Ascending aorta (tissue), 2 donors: ENCODE data around the gene C6orf118. TPM values are rescaled to one million over a fixed set of nuclear protein-coding genes. Genes with fewer than 3 reads are reported as not detected.

Source experiments
- DNase-seq, 2 donors: peaks; one replicate each; pipeline ENCODE4 v3.0.0-alpha.2; 2019; ENCODE audit warnings: low spot score in 2 of 2
- H3K27ac ChIP-seq, 2 donors: fragments of 200-600 bp; sonication (generic); one replicate each; pipeline ENCODE4 v1.5.1; 2016 to 2017; ENCODE audit warnings: mild to moderate bottlenecking in 1 of 2
- H3K27me3 ChIP-seq: fragments of 200-600 bp; sonication (generic); one replicate; pipeline ENCODE4 v1.5.1; 2017
- H3K36me3 ChIP-seq, 2 donors: fragments of 200-600 bp; sonication (generic); one replicate each; pipeline ENCODE4 v1.5.1; 2016
- H3K4me1 ChIP-seq, 2 donors: fragments of 200-600 bp; sonication (generic); one replicate each; pipeline ENCODE4 v1.5.1; 2016 to 2017; ENCODE audit warnings: mild to moderate bottlenecking in 1 of 2
- H3K4me3 ChIP-seq, 2 donors: fragments of 200-600 bp; sonication (generic); one replicate each; pipeline ENCODE4 v1.5.1; 2016 to 2017; ENCODE audit warnings: mild to moderate bottlenecking in 1 of 2
- H3K9me3 ChIP-seq, 2 donors: fragments of 200-600 bp; sonication (generic); one replicate each; pipeline ENCODE4 v1.5.1; 2016
- CTCF ChIP-seq, 3 experiments: fragments of 200-600 bp in 2 of 3; fragments of 450-650 bp in 1 of 3; sonication (generic) in 2 of 3; IDR thresholded peaks; one replicate each; pipeline ENCODE4 v1.5.1; 2016 to 2019; ENCODE audit warnings: antibody characterized with exemption in 3 of 3, mild to moderate bottlenecking in 1 of 3, moderate library complexity in 1 of 3
- intact Hi-C: fragments of 100-400 bp; cut with DNase I; formaldehyde crosslinking; loops from one replicate; pipeline ENCODE4 v1.15.1; 2023
- total RNA-seq: library from RNA; depleted of rRNA; stranded (reverse); fragments of >200 nt; gene quantifications from one replicate; pipeline ENCODE4 v1.1.0, GENCODE V29; 2016

Gene C6orf118
- total RNA-seq, 1 donor from 2014 or later, result not detected

GRCh38 chr6:165244524-165245247, 64.7 kb downstream of the C6orf118 start:
- no peaks in the 10 kb centered on the region for H3K9me3 ChIP-seq
- intact Hi-C loops, result no loop called here
- no peaks in the 10 kb centered on the region for H3K4me1 ChIP-seq
- H3K36me3 ChIP-seq, result no peaks in the 10 kb centered on the region
- H3K27me3 ChIP-seq, result no peaks in the 10 kb centered on the region
- no peak for DNase-seq
- H3K27ac ChIP-seq, result no peak overlapping the region
- TF ChIP-seq CTCF (IDR thresholded peaks at IDR 0.05), result no peak
- no peak overlapping the region for H3K4me3 ChIP-seq

GRCh38 chr6:165243801-165244200, 65.6 kb downstream of the C6orf118 start:
- DNase-seq, result no peak
- H3K27ac ChIP-seq, result no peak overlapping the region
- no peak overlapping the region for H3K4me3 ChIP-seq
- no peaks in the 10 kb centered on the region for H3K36me3 ChIP-seq
- intact Hi-C loops, result no loop called here
- H3K4me1 ChIP-seq, result no peaks in the 10 kb centered on the region
- TF ChIP-seq CTCF (IDR thresholded peaks at IDR 0.05), result no peak
- no peaks in the 10 kb centered on the region for H3K27me3 ChIP-seq
- no peaks in the 10 kb centered on the region for H3K9me3 ChIP-seq

- no peak for DNase-seq
- Histone ChIP-seq H3K4me1 (no peaks in the 10 kb centered on the region), H3K9me3 (peaks cover 0 to 10% of the 10 kb centered on the region in 2 donors), H3K36me3 (no peaks in the 10 kb centered on the region), H3K27ac (no peak overlapping the region), H3K27me3 (no peaks in the 10 kb centered on the region), H3K4me3 (no peak overlapping the region)
- TF ChIP-seq CTCF (IDR thresholded peaks at IDR 0.05), result no peak
- intact Hi-C loops, result no loop called here
Measured at GRCh38 chr6:165236326-165236725, 73.1 kb downstream of the C6orf118 start.

- Histone ChIP-seq H3K36me3 (no peaks in the 10 kb centered on the region), H3K9me3 (peaks cover 0 to 10% of the 10 kb centered on the region in 2 donors), H3K4me1 (no peaks in the 10 kb centered on the region), H3K27ac (no peak overlapping the region), H3K4me3 (no peak overlapping the region), H3K27me3 (no peaks in the 10 kb centered on the region)
- no peak for TF ChIP-seq CTCF (IDR thresholded peaks at IDR 0.05)
- intact Hi-C loops, result no loop called here
- no peak for DNase-seq
Measured at GRCh38 chr6:165232731-165233488, 76.5 kb downstream of the C6orf118 start.

GRCh38 chr6:165231581-165232561, 77.5 kb downstream of the C6orf118 start:
- Histone ChIP-seq H3K4me1 (no peaks in the 10 kb centered on the region), H3K27me3 (no peaks in the 10 kb centered on the region), H3K4me3 (no peak overlapping the region), H3K36me3 (no peaks in the 10 kb centered on the region), H3K27ac (no peak overlapping the region), H3K9me3 (peaks cover 0 to 10% of the 10 kb centered on the region in 2 donors)
- intact Hi-C loops, result no loop called here
- no peak for TF ChIP-seq CTCF (IDR thresholded peaks at IDR 0.05)
- DNase-seq, result no peak
